Measurements from ENCODE around the gene DCUN1D1.

The DCUN1D1 gene
- 33.7 to 47.6 (median 36.6) reads per million in 3 donors for total RNA-seq

DNA sequence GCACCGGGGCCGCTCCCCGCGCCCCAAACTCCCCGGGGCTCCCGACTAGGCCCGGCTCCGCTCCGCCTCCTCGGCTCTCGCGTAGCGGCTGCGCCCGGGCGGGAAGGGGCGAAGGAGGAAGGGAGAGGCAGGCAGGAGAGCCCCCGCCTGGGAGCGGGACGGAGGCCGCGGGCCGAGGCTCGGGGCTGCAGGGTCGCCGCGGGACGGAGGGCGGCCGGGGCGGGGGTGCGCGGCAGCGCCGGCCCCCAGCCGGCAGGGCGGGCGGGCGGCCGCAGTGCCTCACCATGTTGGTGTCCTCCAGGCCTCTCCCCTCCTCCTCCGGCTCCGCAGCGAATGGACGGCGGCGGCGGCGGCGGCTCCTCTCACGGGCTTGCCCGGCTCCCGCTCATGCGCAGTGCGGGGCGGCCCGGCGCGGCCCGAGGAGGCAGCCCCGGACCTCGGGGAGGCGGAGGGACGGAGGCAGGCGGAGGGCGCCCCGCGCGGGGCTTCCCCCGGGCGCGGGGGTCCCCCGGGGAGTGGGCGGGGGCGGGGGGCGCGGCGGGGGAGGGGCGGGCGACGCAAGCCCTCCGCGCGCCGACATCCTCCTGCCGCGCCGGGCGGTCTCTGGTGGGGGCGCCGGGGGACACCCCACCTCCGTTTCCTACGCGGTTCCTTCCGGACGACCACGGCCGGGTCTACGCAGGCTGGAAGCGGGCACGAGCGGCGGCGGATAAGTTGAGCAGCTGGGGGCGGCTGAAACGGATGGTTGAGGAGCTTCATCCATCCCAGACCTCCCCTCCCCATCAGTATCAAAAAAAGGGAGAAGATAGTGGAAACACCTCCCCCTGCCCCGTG is at the start of gene DCUN1D1:
DCUN1D1 (minus strand) TSS at position 335 of the 834 bp plus-strand sequence; CDS start at position 286, 49 bp downstream.
- Histone ChIP-seq H3K4me1 (ENCODE audit: control insufficient read depth, insufficient read depth, low read length, poor library complexity, severe bottlenecking) (peaks cover 11% of the 10 kb centered on the region), H3K4me3 (ENCODE audit: insufficient read depth, low read depth, low read length, poor library complexity, severe bottlenecking) (peak within 1 kb of the TSS; percentile 73), H3K27ac (ENCODE audit: insufficient read depth, low read length, poor library complexity, severe bottlenecking) (peak within 1 kb of the TSS; percentile 73), H3K27me3 (replicated peaks; ENCODE audit: control insufficient read depth, insufficient read depth, low read length, poor library complexity, severe bottlenecking) (no peaks in the 10 kb centered on the region), H3K9me3 (ENCODE audit: control insufficient read depth, low read length) (no peaks in the 10 kb centered on the region), H3K36me3 (ENCODE audit: control insufficient read depth, insufficient read depth, low read length) (no peaks in the 10 kb centered on the region)
- DNase-seq = peak; percentile 81 to 86 (median 83)

DNA sequence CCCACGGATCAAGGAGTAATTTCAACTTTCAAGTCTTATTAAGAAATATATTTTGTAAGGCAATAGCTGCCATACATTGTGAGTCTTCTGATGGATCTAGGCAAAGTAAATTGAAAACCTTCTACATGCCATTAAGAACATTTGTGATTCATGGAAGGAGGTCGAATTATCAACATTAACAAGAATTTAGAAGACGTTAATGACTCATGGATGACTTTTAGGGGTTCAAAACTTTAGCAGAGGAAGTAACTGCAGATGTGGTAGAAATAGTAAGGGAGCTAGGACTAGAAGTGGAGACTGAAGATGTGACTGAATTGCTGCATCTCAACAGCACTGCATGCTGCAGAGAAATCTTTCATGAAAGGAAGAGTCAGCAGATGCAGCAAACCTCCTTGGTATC is 48.1 kb upstream of the DCUN1D1 start:
- Histone ChIP-seq H3K4me1 (ENCODE audit: control insufficient read depth, insufficient read depth, low read length, poor library complexity, severe bottlenecking) (no peaks in the 10 kb centered on the region), H3K9me3 (ENCODE audit: control insufficient read depth, low read length) (no peaks in the 10 kb centered on the region), H3K4me3 (ENCODE audit: insufficient read depth, low read depth, low read length, poor library complexity, severe bottlenecking) (no peak overlapping the region), H3K27me3 (replicated peaks; ENCODE audit: control insufficient read depth, insufficient read depth, low read length, poor library complexity, severe bottlenecking) (no peaks in the 10 kb centered on the region), H3K27ac (ENCODE audit: insufficient read depth, low read length, poor library complexity, severe bottlenecking) (no peak overlapping the region), H3K36me3 (ENCODE audit: control insufficient read depth, insufficient read depth, low read length) (no peaks in the 10 kb centered on the region)
- no peak for DNase-seq

DNA sequence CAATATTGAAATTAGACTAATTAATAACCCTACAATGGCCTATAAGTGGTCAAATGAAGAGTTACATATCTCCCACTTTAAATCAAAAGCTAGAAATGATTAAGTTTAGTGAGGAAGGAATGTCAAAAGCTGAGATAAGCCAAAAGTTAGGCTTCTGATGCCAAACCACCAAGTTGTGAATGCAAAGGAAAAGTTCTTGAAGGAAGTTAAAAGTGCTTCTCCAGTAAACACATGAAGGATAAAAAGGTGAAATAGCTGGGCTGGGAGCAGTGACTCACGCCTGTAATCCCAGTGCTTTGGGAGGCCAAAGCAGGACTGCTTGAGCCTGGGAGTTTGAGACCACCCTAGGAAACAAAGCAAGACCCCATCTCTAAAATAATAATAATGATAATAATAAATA is 46.9 kb upstream of the DCUN1D1 start:
- Histone ChIP-seq H3K4me3 (ENCODE audit: insufficient read depth, low read depth, low read length, poor library complexity, severe bottlenecking) (no peak overlapping the region), H3K36me3 (ENCODE audit: control insufficient read depth, insufficient read depth, low read length) (peaks cover 1% of the 10 kb centered on the region), H3K4me1 (ENCODE audit: control insufficient read depth, insufficient read depth, low read length, poor library complexity, severe bottlenecking) (no peaks in the 10 kb centered on the region), H3K27ac (ENCODE audit: insufficient read depth, low read length, poor library complexity, severe bottlenecking) (no peak overlapping the region), H3K27me3 (replicated peaks; ENCODE audit: control insufficient read depth, insufficient read depth, low read length, poor library complexity, severe bottlenecking) (no peaks in the 10 kb centered on the region), H3K9me3 (ENCODE audit: control insufficient read depth, low read length) (no peaks in the 10 kb centered on the region)
- DNase-seq = no peak

DNA sequence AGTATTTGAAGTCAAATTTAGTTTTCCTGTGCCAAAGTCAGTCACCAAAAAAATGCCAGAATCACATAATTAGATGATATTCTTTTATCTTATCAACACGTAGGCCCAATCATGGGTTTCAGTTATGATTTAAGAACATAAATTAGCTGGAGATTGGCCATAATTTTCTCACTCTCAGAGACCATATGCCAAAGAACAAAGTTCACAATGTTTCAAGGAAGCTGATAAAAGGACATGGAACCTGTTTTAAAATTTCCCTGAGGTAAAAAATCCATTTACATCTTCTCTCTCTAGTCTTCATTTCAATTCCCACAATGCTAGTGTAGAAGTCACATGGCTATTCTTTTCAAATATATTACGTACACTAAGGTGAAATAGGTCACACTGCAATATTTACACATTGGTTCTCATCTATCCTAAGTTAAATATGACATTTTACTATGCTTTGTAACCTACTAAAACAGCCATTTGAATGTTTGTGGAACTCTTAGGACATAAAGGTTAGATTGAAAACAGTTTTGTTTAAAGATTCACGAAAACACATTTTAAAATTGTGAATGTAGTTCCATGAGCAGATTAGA is 42.7 kb upstream of the DCUN1D1 start:
- H3K4me3 ChIP-seq (ENCODE audit: insufficient read depth, low read depth, low read length, poor library complexity, severe bottlenecking) = no peak overlapping the region
- no peaks in the 10 kb centered on the region for H3K4me1 ChIP-seq (ENCODE audit: control insufficient read depth, insufficient read depth, low read length, poor library complexity, severe bottlenecking)
- H3K36me3 ChIP-seq (ENCODE audit: control insufficient read depth, insufficient read depth, low read length) = peaks cover 17% of the 10 kb centered on the region
- DNase-seq = no peak
- no peak overlapping the region for H3K27ac ChIP-seq (ENCODE audit: insufficient read depth, low read length, poor library complexity, severe bottlenecking)
- no peaks in the 10 kb centered on the region for H3K27me3 ChIP-seq (replicated peaks; ENCODE audit: control insufficient read depth, insufficient read depth, low read length, poor library complexity, severe bottlenecking)
- H3K9me3 ChIP-seq (ENCODE audit: control insufficient read depth, low read length) = no peaks in the 10 kb centered on the region

DNA sequence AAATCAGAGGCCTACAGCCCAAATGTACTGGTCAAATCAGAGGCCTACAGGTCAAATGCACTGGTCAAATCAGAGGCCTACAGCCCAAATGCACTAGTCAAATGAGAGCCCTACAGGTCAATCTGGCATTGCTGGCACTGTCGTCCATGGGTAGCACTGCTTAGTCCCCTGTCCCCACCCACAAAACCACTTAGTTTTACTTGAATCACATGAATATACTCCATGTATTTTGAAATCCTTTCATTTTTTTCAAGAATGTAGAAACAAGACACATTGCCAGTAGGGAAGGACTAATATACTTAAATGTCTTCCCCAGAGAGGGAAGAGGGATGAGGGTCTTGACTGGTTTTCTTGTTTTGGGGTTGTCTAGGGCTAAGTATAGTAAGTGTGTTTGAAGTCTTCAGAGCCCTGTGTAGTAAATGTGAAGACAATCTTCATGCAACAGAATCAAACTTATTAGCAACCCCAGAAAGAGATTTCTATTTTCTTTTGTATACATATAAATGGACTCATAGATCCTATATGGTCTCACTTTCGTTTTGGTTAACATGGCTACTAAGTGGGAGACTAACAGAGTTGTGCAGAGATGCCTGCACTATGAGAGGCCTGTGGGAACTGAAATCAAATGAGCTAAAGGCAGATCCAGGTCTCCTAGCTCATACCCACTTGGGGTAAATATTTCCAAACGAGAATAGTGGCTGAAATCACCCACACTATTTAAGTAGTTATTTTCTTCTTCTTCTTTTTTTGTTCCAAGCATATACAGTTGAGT is 38.3 kb upstream of the DCUN1D1 start:
- Histone ChIP-seq H3K36me3 (ENCODE audit: control insufficient read depth, insufficient read depth, low read length) (peaks cover 23% of the 10 kb centered on the region), H3K4me1 (ENCODE audit: control insufficient read depth, insufficient read depth, low read length, poor library complexity, severe bottlenecking) (no peaks in the 10 kb centered on the region), H3K4me3 (ENCODE audit: insufficient read depth, low read depth, low read length, poor library complexity, severe bottlenecking) (no peak overlapping the region), H3K9me3 (ENCODE audit: control insufficient read depth, low read length) (no peaks in the 10 kb centered on the region), H3K27me3 (replicated peaks; ENCODE audit: control insufficient read depth, insufficient read depth, low read length, poor library complexity, severe bottlenecking) (no peaks in the 10 kb centered on the region), H3K27ac (ENCODE audit: insufficient read depth, low read length, poor library complexity, severe bottlenecking) (no peak overlapping the region)
- no peak for DNase-seq

DNA sequence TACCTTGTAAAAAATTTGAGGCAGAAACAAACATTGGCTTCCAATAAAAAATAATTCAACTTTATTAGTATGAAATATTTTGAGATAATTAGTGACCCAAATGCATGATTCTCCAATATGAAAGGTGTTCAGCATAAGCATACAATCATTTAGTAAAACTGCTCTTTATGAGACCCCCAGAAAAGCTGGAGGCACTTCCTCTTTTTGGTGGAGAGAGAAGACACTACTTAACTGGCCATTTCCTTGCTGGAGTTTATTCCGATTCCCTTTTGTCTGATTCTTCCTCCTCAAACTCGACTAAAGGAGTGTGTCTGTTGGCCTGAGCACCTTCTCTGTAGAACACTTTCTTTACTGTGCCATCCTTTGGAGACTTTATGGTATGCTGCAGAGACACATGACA is 34.8 kb upstream of the DCUN1D1 start:
- Histone ChIP-seq H3K36me3 (ENCODE audit: control insufficient read depth, insufficient read depth, low read length) (peaks cover 11% of the 10 kb centered on the region), H3K27ac (ENCODE audit: insufficient read depth, low read length, poor library complexity, severe bottlenecking) (no peak overlapping the region), H3K9me3 (ENCODE audit: control insufficient read depth, low read length) (no peaks in the 10 kb centered on the region), H3K4me3 (ENCODE audit: insufficient read depth, low read depth, low read length, poor library complexity, severe bottlenecking) (no peak overlapping the region), H3K27me3 (replicated peaks; ENCODE audit: control insufficient read depth, insufficient read depth, low read length, poor library complexity, severe bottlenecking) (no peaks in the 10 kb centered on the region), H3K4me1 (ENCODE audit: control insufficient read depth, insufficient read depth, low read length, poor library complexity, severe bottlenecking) (no peaks in the 10 kb centered on the region)
- no peak for DNase-seq

DNA sequence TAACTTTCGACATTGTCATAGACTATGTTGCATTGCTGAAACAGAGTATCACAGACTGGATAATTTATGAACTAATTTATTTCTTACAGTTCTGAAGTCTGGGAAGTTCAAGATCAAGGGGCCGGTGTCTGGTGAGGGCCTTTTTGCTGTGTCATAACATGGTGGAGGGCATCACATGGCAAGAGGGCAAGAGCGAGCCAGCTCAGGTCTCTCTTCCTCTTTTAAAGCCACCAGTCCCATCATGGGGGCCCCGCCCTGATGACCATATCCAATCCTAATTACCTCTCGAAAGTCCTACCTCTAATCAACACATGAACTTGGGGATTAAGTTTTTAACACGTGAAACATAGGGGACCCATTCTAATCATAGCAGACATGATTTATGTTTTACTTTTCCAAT is 33.5 kb upstream of the DCUN1D1 start:
- no peak overlapping the region for H3K27ac ChIP-seq (ENCODE audit: insufficient read depth, low read length, poor library complexity, severe bottlenecking)
- no peaks in the 10 kb centered on the region for H3K9me3 ChIP-seq (ENCODE audit: control insufficient read depth, low read length)
- no peak for DNase-seq
- no peaks in the 10 kb centered on the region for H3K27me3 ChIP-seq (replicated peaks; ENCODE audit: control insufficient read depth, insufficient read depth, low read length, poor library complexity, severe bottlenecking)
- H3K36me3 ChIP-seq (ENCODE audit: control insufficient read depth, insufficient read depth, low read length) = peaks cover 7% of the 10 kb centered on the region
- no peaks in the 10 kb centered on the region for H3K4me1 ChIP-seq (ENCODE audit: control insufficient read depth, insufficient read depth, low read length, poor library complexity, severe bottlenecking)
- no peak overlapping the region for H3K4me3 ChIP-seq (ENCODE audit: insufficient read depth, low read depth, low read length, poor library complexity, severe bottlenecking)

DNA sequence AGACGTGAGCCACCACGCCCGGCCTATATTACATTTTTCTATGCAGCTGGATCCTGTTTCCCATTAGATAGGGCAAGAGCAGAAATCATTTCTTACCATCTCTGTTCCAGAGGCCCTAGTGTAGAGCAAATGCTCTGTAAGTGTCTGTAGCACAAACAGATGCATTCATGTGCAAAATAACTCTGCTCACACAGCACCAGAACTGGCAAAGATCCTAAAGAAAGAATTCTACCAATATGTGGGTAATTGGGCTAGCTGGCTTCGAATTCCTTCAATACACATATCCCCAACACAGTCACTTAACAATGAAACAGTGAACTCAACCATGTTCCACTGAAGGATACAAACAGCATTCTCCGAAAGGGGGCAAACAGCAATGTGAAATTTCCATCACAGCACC is 32.7 kb upstream of the DCUN1D1 start:
- no peaks in the 10 kb centered on the region for H3K27me3 ChIP-seq (replicated peaks; ENCODE audit: control insufficient read depth, insufficient read depth, low read length, poor library complexity, severe bottlenecking)
- peaks cover 7% of the 10 kb centered on the region for H3K36me3 ChIP-seq (ENCODE audit: control insufficient read depth, insufficient read depth, low read length)
- H3K4me3 ChIP-seq (ENCODE audit: insufficient read depth, low read depth, low read length, poor library complexity, severe bottlenecking) = no peak overlapping the region
- H3K27ac ChIP-seq (ENCODE audit: insufficient read depth, low read length, poor library complexity, severe bottlenecking) = no peak overlapping the region
- no peak for DNase-seq
- H3K4me1 ChIP-seq (ENCODE audit: control insufficient read depth, insufficient read depth, low read length, poor library complexity, severe bottlenecking) = no peaks in the 10 kb centered on the region
- H3K9me3 ChIP-seq (ENCODE audit: control insufficient read depth, low read length) = no peaks in the 10 kb centered on the region

DNA sequence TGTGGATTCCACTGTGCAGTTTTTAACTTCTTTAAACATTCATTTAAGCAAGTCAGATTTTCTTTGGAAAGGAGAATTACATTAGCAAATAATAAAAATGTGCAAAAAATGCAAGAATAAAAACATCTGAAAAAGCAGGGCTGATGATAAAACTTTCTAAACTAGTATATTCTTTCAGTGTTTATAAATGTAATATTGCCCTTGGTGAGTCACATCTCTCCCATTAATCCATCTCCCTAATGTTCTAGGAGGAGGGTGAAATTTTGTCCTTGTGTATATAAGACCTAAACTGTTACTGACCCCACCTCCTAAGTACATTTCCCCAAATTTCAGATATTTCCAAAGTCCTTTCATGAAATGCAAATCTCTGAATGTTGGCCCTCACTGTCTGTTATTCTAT is 28.5 kb upstream of the DCUN1D1 start:
- no peak overlapping the region for H3K27ac ChIP-seq (ENCODE audit: insufficient read depth, low read length, poor library complexity, severe bottlenecking)
- H3K9me3 ChIP-seq (ENCODE audit: control insufficient read depth, low read length) = no peaks in the 10 kb centered on the region
- no peak for DNase-seq
- H3K4me3 ChIP-seq (ENCODE audit: insufficient read depth, low read depth, low read length, poor library complexity, severe bottlenecking) = no peak overlapping the region
- H3K4me1 ChIP-seq (ENCODE audit: control insufficient read depth, insufficient read depth, low read length, poor library complexity, severe bottlenecking) = no peaks in the 10 kb centered on the region
- no peaks in the 10 kb centered on the region for H3K36me3 ChIP-seq (ENCODE audit: control insufficient read depth, insufficient read depth, low read length)
- H3K27me3 ChIP-seq (replicated peaks; ENCODE audit: control insufficient read depth, insufficient read depth, low read length, poor library complexity, severe bottlenecking) = no peaks in the 10 kb centered on the region

DNA sequence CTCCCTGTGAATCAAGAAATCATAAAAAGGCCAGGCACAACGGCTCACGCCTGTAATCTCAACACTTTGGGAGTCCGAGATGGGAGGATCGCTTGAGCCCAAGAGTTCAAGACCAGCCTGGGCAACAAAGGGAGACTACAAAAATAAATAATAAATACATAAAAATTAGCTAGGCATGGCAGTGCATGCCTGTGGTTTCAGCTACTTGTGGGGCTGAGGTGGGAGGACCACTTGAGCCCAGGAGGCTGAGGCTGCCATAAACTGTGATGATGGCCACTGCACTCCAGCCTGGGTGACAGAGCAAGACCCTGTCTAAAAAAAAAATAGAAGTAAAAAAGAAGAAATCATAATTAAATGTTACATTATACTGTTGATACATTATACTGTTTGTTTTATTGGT is 28.0 kb upstream of the DCUN1D1 start:
- H3K9me3 ChIP-seq (ENCODE audit: control insufficient read depth, low read length) = no peaks in the 10 kb centered on the region
- H3K4me3 ChIP-seq (ENCODE audit: insufficient read depth, low read depth, low read length, poor library complexity, severe bottlenecking) = no peak overlapping the region
- H3K4me1 ChIP-seq (ENCODE audit: control insufficient read depth, insufficient read depth, low read length, poor library complexity, severe bottlenecking) = no peaks in the 10 kb centered on the region
- no peaks in the 10 kb centered on the region for H3K36me3 ChIP-seq (ENCODE audit: control insufficient read depth, insufficient read depth, low read length)
- no peaks in the 10 kb centered on the region for H3K27me3 ChIP-seq (replicated peaks; ENCODE audit: control insufficient read depth, insufficient read depth, low read length, poor library complexity, severe bottlenecking)
- no peak for DNase-seq
- no peak overlapping the region for H3K27ac ChIP-seq (ENCODE audit: insufficient read depth, low read length, poor library complexity, severe bottlenecking)
